Measurements from ENCODE around the gene HPCAL4. TPM values are rescaled to one million over a fixed set of nuclear protein-coding genes. Genes with fewer than 3 reads are reported as not detected.

Gene HPCAL4
- not detected in 2 replicates for total RNA-seq

DNA sequence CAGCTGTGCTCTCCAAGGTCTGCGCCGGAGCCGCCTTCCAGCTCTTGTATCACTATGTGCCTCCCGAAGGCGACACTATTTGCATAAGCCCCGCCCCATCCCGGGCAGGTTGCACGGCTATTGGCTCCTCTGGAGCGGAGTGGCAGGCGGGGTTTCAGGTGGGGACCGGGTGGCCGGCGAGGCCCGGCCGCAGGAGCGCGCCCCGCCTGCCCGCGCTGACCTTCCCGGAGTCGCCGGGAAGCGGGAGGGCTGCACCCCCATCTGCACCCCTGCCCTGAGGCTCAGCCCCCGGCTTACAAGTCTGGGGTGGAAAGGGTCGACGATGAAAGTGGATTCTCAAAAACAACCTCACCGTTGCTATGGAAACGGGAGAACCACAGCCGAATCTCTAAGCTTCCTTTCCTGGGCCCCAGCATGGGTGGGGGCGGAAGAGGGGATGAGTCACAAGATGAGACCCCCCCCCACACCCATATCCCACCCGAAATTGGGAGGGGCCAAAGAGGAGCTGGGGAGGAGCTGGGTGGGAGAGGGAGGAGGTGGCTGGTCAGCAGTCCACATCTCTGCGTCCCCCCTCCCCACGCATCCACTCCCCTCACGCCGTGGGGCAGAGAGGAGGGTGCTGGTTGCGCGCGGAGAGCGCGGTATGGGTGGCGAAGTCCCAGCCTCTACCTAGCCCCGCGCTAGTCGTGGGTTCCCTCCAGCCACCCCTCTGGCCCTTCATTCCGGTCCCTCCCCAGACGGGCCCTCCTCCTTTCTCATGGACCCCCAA is at the start of gene HPCAL4:
Gene HPCAL4 (minus strand): TSS at position 51 of the 769 bp plus-strand sequence. CDS start 6,830 bp downstream, outside the sequence.
- peak within 1 kb of the TSS; percentile 66 for H3K4me3 Mint-ChIP-seq
- ChIA-PET POLR2A (interaction anchor here (0.6 to 1.5 kb wide), 4 partner anchors 47 to 154 kb away, joined by 4 to 5 read pairs (median 4); partner anchors contain the start of gene PPIE), CTCF (interaction anchor here (0.9 kb wide), 1 partner anchor 36 kb away, joined by 3 read pairs; no protein-coding TSS in a partner anchor)
- peak; percentile 64 for DNase-seq
- no peak within 1 kb of the TSS for H3K27ac Mint-ChIP-seq
- intact Hi-C loops (cut with micrococcal nuclease): no loop called here
- no peaks in the 10 kb centered on the region for H3K36me3 Mint-ChIP-seq (ENCODE audit: low read depth)
- H3K9me3 Mint-ChIP-seq: no peaks in the 10 kb centered on the region
- H3K4me1 Mint-ChIP-seq: peaks cover 19% of the 10 kb centered on the region
- TF ChIP-seq CTCF (IDR thresholded peaks at IDR 0.05): no peak
- peaks cover 63% of the 10 kb centered on the region for H3K27me3 Mint-ChIP-seq
- peak; percentile 92 for ATAC-seq (ENCODE audit: low read depth)

GRCh38 chr1:39738622-39739366 is 47.6 kb upstream of the HPCAL4 start, which contains the start of gene PPIE:
TSS of gene PPIE (plus strand) at chr1:39738882. CDS start at chr1:39738901, 19 bp downstream.
- H3K9me3 Mint-ChIP-seq: peaks cover 3% of the 10 kb centered on the region
- no peak for TF ChIP-seq CTCF (IDR thresholded peaks at IDR 0.05)
- CTCF ChIA-PET: no interaction called here
- H3K27me3 Mint-ChIP-seq: peaks cover 15% of the 10 kb centered on the region
- POLR2A ChIA-PET: interaction anchor here (0.5 to 2.0 kb wide), 29 partner anchors 9 to 1066 kb away, joined by 3 to 26 read pairs (median 4); partner anchors contain the start of genes BMP8B, HPCAL4, PABPC4 and ZNF684
- peaks cover 23% of the 10 kb centered on the region for H3K4me1 Mint-ChIP-seq
- H3K27ac Mint-ChIP-seq: peak within 1 kb of the TSS; percentile 88
- peaks cover 45% of the 10 kb centered on the region for H3K36me3 Mint-ChIP-seq (ENCODE audit: low read depth)
- intact Hi-C loops (cut with micrococcal nuclease): loop anchor here (1.0 kb wide), 2 partner anchors 61 to 145 kb away; partner anchors contain the start of gene TRIT1
- peak; percentile 79 for DNase-seq
- ATAC-seq (ENCODE audit: low read depth): peak; percentile 99
- H3K4me3 Mint-ChIP-seq: peak within 1 kb of the TSS; percentile 98

- ChIA-PET POLR2A (interaction anchor here (1.2 to 2.0 kb wide), 5 partner anchors 10 to 162 kb away, joined by 3 to 12 read pairs (median 5); partner anchors contain the start of genes HPCAL4 and PABPC4), CTCF (interaction anchor here (0.6 kb wide), 1 partner anchor 794 kb away, joined by 3 read pairs; no protein-coding TSS in a partner anchor)
- H3K4me1 Mint-ChIP-seq: peaks cover 23% of the 10 kb centered on the region
- H3K36me3 Mint-ChIP-seq (ENCODE audit: low read depth): peaks cover 34% of the 10 kb centered on the region
- no peak for DNase-seq
- no peak overlapping the region for H3K4me3 Mint-ChIP-seq
- no peak for ATAC-seq (ENCODE audit: low read depth)
- peaks cover 3% of the 10 kb centered on the region for H3K9me3 Mint-ChIP-seq
- no peak for TF ChIP-seq CTCF (IDR thresholded peaks at IDR 0.05)
- no peak overlapping the region for H3K27ac Mint-ChIP-seq
- peaks cover 24% of the 10 kb centered on the region for H3K27me3 Mint-ChIP-seq
- intact Hi-C loops (cut with micrococcal nuclease): loop anchor here (1.0 kb wide), 1 partner anchor 62 kb away; no protein-coding TSS in a partner anchor
Observed at GRCh38 chr1:39737546-39738169, 46.4 kb upstream of the HPCAL4 start.

GRCh38 chr1:39735731-39736130 is 44.5 kb upstream of the HPCAL4 start:
- H3K4me3 Mint-ChIP-seq: no peak overlapping the region
- ChIA-PET CTCF (no interaction called here), POLR2A (interaction anchor here (0.6 kb wide), 1 partner anchor 160 kb away, joined by 4 read pairs; no protein-coding TSS in a partner anchor)
- intact Hi-C loops (cut with micrococcal nuclease): no loop called here
- peaks cover 23% of the 10 kb centered on the region for H3K4me1 Mint-ChIP-seq
- H3K9me3 Mint-ChIP-seq: peaks cover 3% of the 10 kb centered on the region
- peaks cover 28% of the 10 kb centered on the region for H3K27me3 Mint-ChIP-seq
- no peak for ATAC-seq (ENCODE audit: low read depth)
- no peak for TF ChIP-seq CTCF (IDR thresholded peaks at IDR 0.05)
- DNase-seq: no peak
- H3K27ac Mint-ChIP-seq: no peak overlapping the region
- peaks cover 18% of the 10 kb centered on the region for H3K36me3 Mint-ChIP-seq (ENCODE audit: low read depth)

Measured in activated B cell treated with CpG ODN at 0.5 μM for 24 hours (primary cell).